K562 (cell line): ENCODE measurements around the gene ZNF622. TPM values are rescaled to one million over a fixed set of nuclear protein-coding genes. Genes with fewer than 3 reads are reported as not detected.
A peak's percentile ranks its signal among the peaks of the same experiment; 100 is the strongest.

Source experiments
- CAMTA2 ChIP-seq: fragments of 250-450 bp; sonication (Bioruptor Pico); conservative IDR thresholded peaks from 2 replicates; pipeline ENCODE4 v1.5.1; 2022
- CCAR2 ChIP-seq: fragments of 200-400 bp; formaldehyde crosslinking; IDR thresholded peaks from 2 replicates; pipeline ENCODE4 v1.6.1; 2017; ENCODE audit warnings: mild to moderate bottlenecking, low read depth, low read length
- E4F1 ChIP-seq: fragments of 250-450 bp; sonication (Bioruptor Pico); IDR thresholded peaks from 2 replicates; pipeline ENCODE4 v1.5.0; 2021; ENCODE audit warnings: mild to moderate bottlenecking, borderline replicate concordance
- FOS ChIP-seq: IDR thresholded peaks from 3 replicates; pipeline ENCODE4 v1.6.1; 2011; ENCODE audit not compliant: insufficient read length; ENCODE audit errors: extremely low read depth
- HCFC1 ChIP-seq: IDR thresholded peaks from 2 replicates; pipeline ENCODE4 v1.6.1; 2012; ENCODE audit warnings: low read depth, low read length, improper control_type of control experiment
- MCM2 ChIP-seq: fragments of 450-650 bp; IDR thresholded peaks from 2 replicates; pipeline ENCODE4 v1.6.1; 2017; ENCODE audit warnings: low read depth, mild to moderate bottlenecking
- MCM7 ChIP-seq, 2 experiments: fragments of 450-650 bp; IDR thresholded peaks; 2 replicates each; pipeline ENCODE4 v1.6.1; 2016 to 2018
- MIER1 ChIP-seq: fragments of 450-650 bp; IDR thresholded peaks from 2 replicates; pipeline ENCODE4 v1.6.1; 2016; ENCODE audit warnings: antibody characterized with exemption, mild to moderate bottlenecking, low read depth
- MLLT1 ChIP-seq, 2 experiments: fragments of 450-650 bp; IDR thresholded peaks; 2 replicates each; pipeline ENCODE4 v1.6.1; 2016
- MTF1 ChIP-seq: fragments of 250-450 bp; sonication (Bioruptor Pico); IDR thresholded peaks from 2 replicates; pipeline ENCODE4 v1.9.0; 2021; ENCODE audit warnings: moderate library complexity, mild to moderate bottlenecking, inconsistent platforms, borderline replicate concordance
- NELFE ChIP-seq: IDR thresholded peaks from 2 replicates; pipeline ENCODE4 v1.6.1; 2011; ENCODE audit warnings: mild to moderate bottlenecking; ENCODE audit not compliant: insufficient read depth, insufficient read length
- NFIC ChIP-seq: fragments of 450-650 bp; IDR thresholded peaks from 2 replicates; pipeline ENCODE4 v1.6.1; 2017; ENCODE audit warnings: mild to moderate bottlenecking, inconsistent platforms
- PCBP1 ChIP-seq: fragments of 200-400 bp; formaldehyde crosslinking; IDR thresholded peaks from 2 replicates; pipeline ENCODE4 v1.6.1; 2018; ENCODE audit warnings: mild to moderate bottlenecking, low read depth, low read length; ENCODE audit not compliant: poor library complexity, severe bottlenecking
- TFAM ChIP-seq: fragments of 250-450 bp; sonication (Bioruptor Pico); conservative IDR thresholded peaks from 2 replicates; pipeline ENCODE4 v1.5.0; 2021; ENCODE audit warnings: mild to moderate bottlenecking, moderate library complexity
- ZNF174 ChIP-seq: fragments of 250-450 bp; sonication (Bioruptor Pico); IDR thresholded peaks from 2 replicates; pipeline ENCODE4 v1.4.0; 2020; ENCODE audit warnings: mild to moderate bottlenecking
- ZNF239 ChIP-seq: fragments of 250-450 bp; sonication (Bioruptor Pico); IDR thresholded peaks from 2 replicates; pipeline ENCODE4 v1.4.0; 2020; ENCODE audit warnings: mild to moderate bottlenecking
- ZNF316 ChIP-seq: fragments of 450-650 bp; IDR thresholded peaks from 2 replicates; pipeline ENCODE4 v1.6.1; 2016
- ZNF41 ChIP-seq: fragments of 250-450 bp; sonication (Bioruptor Pico); conservative IDR thresholded peaks from 2 replicates; pipeline ENCODE4 v1.4.0; 2020; ENCODE audit warnings: mild to moderate bottlenecking
- polyA plus RNA-seq, 8 experiments: library from polyadenylated mRNA; depleted of rRNA in 4 of 8; stranded (reverse) in 5 of 8; unstranded in 3 of 8; fragments of >200 nt; fragmentation: Nextera tagmentation in 2 of 8; fragmentation: Illumina TruSeq in 1 of 8; extraction: Ambion mirVana in 2 of 8; extraction: Trizol in 1 of 8; gene quantifications; 2 replicates each; pipeline versions ENCODE4 v1.2.1 to v1.2.3, GENCODE V29; 2011 to 2014; ENCODE audit warnings: inconsistent platforms in 1 of 8, missing spikeins in 1 of 8
- total RNA-seq, 7 experiments: library from RNA; depleted of rRNA in 6 of 7; stranded (reverse); fragments of >200 nt in 6 of 7; fragmentation: Illumina TruSeq in 2 of 7; extraction: Trizol in 2 of 7; gene quantifications; 2 replicates each; pipeline versions ENCODE4 v1.2.1 to v1.2.3, GENCODE V29; 2011 to 2021; ENCODE audit warnings: low replicate concordance in 1 of 7
- TF ChIP-seq, protein P1 (sequence below): sonication (generic); formaldehyde crosslinking; IDR thresholded peaks from 2 replicates; pipeline ENCODE4 v1.8.0; 2023; ENCODE audit warnings: mild to moderate bottlenecking, missing genetic modification reagents
- TF ChIP-seq, protein P2 (sequence below): fragments of 450-650 bp; IDR thresholded peaks from 2 replicates; pipeline ENCODE4 v1.7.0; 2016; ENCODE audit warnings: borderline replicate concordance
- TF ChIP-seq, protein P3 (sequence below): sonication (generic); formaldehyde crosslinking; IDR thresholded peaks from 2 replicates; pipeline ENCODE4 v1.9.0; 2022; ENCODE audit warnings: mild to moderate bottlenecking, missing genetic modification reagents

ZNF622 gene
- total and polyA plus RNA-seq, 9 of the 15 experiments (the other 6 are each of a cell fraction or from before 2014, with no cell fraction given): 9.6 to 51.5 (median 32.3) TPM

- TF ChIP-seq, protein P1, sequence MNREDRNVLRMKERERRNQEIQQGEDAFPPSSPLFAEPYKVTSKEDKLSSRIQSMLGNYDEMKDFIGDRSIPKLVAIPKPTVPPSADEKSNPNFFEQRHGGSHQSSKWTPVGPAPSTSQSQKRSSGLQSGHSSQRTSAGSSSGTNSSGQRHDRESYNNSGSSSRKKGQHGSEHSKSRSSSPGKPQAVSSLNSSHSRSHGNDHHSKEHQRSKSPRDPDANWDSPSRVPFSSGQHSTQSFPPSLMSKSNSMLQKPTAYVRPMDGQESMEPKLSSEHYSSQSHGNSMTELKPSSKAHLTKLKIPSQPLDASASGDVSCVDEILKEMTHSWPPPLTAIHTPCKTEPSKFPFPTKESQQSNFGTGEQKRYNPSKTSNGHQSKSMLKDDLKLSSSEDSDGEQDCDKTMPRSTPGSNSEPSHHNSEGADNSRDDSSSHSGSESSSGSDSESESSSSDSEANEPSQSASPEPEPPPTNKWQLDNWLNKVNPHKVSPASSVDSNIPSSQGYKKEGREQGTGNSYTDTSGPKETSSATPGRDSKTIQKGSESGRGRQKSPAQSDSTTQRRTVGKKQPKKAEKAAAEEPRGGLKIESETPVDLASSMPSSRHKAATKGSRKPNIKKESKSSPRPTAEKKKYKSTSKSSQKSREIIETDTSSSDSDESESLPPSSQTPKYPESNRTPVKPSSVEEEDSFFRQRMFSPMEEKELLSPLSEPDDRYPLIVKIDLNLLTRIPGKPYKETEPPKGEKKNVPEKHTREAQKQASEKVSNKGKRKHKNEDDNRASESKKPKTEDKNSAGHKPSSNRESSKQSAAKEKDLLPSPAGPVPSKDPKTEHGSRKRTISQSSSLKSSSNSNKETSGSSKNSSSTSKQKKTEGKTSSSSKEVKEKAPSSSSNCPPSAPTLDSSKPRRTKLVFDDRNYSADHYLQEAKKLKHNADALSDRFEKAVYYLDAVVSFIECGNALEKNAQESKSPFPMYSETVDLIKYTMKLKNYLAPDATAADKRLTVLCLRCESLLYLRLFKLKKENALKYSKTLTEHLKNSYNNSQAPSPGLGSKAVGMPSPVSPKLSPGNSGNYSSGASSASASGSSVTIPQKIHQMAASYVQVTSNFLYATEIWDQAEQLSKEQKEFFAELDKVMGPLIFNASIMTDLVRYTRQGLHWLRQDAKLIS (CRISPR knock-in tag): peak; percentile 36; the same call in 1 of the 2 replicates
- TF ChIP-seq ZNF316 (no peak), CAMTA2 (CRISPR knock-in tag) (no peak), ZNF239 (no peak), MIER1 (0 out of 2 replicates have a peak, but pooled peaks have one; percentile 64), NFIC (peak; percentile 99), TFAM (CRISPR knock-in tag) (no peak), ZNF41 (CRISPR knock-in tag) (0 out of 2 replicates have a peak, but pooled peaks have one; percentile 15), MCM7 (IDR thresholded peaks at IDR 0.05) (no peak), MTF1 (CRISPR knock-in tag) (no peak), MCM2 (no peak), MLLT1 (IDR thresholded peaks at IDR 0.05) (peak in 1 of 2 experiments; percentile 58; a peak in 2 of 4 replicates), HCFC1 (no peak), PCBP1 (no peak), E4F1 (CRISPR knock-in tag) (no peak), FOS (no peak), ZNF174 (no peak), CCAR2 (no peak), NELFE (no peak)
- TF ChIP-seq, protein P2, sequence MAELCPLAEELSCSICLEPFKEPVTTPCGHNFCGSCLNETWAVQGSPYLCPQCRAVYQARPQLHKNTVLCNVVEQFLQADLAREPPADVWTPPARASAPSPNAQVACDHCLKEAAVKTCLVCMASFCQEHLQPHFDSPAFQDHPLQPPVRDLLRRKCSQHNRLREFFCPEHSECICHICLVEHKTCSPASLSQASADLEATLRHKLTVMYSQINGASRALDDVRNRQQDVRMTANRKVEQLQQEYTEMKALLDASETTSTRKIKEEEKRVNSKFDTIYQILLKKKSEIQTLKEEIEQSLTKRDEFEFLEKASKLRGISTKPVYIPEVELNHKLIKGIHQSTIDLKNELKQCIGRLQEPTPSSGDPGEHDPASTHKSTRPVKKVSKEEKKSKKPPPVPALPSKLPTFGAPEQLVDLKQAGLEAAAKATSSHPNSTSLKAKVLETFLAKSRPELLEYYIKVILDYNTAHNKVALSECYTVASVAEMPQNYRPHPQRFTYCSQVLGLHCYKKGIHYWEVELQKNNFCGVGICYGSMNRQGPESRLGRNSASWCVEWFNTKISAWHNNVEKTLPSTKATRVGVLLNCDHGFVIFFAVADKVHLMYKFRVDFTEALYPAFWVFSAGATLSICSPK: no peak
- TF ChIP-seq, protein P3, sequence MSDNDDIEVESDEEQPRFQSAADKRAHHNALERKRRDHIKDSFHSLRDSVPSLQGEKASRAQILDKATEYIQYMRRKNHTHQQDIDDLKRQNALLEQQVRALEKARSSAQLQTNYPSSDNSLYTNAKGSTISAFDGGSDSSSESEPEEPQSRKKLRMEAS (CRISPR knock-in tag): peak; percentile 83
These were observed 47.1 kb downstream of the ZNF622 start (continued) for GRCh38 chr5:16418471-16418922.
